ENCODE data around the gene POLR2E.

DNA sequence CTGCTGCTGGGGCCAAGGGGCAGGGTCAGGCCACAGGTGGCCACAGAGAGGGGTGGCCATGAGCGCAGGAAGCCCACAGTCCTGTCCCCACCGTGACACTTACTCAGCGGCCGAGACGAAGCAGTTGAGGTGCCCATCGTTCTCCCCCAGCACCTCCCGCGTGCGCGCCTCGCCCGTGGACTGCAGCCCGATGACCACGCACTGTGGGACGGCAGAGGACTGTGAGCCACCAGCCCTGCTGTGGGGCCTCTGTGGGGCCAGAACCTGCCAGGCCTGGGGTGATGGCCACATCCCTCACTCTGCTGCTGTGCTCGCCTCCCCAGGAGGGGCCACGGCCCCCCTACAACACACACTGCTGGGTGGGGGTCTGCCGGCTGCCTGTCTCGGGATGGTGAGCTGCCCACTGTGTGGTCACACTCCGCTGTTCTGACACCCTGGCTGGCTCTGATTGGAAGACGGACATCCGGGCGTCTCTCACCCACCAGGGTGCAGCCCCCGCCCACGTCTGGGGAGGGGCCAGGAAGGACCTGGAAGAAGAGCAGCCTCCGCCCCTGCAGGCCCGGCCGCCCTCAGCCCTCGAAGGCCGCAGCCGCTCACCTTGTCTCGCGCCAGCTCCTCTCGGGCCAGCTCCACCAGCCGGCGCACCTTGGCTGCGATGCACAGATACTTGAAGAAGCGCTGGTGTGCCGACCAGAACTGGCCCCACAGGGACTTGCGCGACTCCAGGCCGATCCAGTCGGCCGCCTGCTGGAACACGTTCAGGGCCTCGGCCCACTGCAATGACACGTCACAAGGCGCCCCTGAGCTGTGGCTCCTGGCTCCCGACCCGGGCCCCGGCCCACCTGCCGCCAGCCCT is 21.8 kb upstream of the POLR2E start:
- TF ChIP-seq, protein P1, sequence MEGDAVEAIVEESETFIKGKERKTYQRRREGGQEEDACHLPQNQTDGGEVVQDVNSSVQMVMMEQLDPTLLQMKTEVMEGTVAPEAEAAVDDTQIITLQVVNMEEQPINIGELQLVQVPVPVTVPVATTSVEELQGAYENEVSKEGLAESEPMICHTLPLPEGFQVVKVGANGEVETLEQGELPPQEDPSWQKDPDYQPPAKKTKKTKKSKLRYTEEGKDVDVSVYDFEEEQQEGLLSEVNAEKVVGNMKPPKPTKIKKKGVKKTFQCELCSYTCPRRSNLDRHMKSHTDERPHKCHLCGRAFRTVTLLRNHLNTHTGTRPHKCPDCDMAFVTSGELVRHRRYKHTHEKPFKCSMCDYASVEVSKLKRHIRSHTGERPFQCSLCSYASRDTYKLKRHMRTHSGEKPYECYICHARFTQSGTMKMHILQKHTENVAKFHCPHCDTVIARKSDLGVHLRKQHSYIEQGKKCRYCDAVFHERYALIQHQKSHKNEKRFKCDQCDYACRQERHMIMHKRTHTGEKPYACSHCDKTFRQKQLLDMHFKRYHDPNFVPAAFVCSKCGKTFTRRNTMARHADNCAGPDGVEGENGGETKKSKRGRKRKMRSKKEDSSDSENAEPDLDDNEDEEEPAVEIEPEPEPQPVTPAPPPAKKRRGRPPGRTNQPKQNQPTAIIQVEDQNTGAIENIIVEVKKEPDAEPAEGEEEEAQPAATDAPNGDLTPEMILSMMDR (IDR thresholded peaks at IDR 0.05) = no peak
- TF ChIP-seq POLR2A (IDR thresholded peaks at IDR 0.05) = no peak

Data from body of pancreas (tissue), 4 donors.